ENCODE measurements around the gene FHIT. TPM values are rescaled to one million over a fixed set of nuclear protein-coding genes. Genes with fewer than 3 reads are reported as not detected.

Gene FHIT
- total and polyA plus RNA-seq, 11 donors: 4.2 to 26.8 (median 16.5) TPM

DNA sequence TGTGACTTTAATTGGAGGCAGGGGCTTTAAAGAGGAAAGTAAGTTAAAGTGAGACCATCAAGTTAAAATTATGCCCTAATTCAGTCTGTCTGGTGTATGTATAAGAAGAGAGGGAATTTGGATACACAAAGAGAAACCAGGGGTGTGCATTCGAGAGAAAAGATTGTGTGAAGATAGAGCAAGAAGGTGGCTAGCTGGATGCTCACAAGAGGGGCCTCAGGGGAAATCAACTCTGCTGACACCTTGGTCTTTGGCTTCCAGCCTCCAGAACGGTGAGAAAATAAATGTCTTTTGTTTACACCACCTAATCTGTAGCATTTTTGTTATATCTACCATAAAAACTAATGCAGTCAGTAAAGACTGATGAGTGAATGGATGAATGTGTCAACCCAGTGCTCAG, 1294.1 kb downstream of the FHIT start:
- Histone ChIP-seq H3K36me3 (no peaks in the 10 kb centered on the region), H3K4me1 (no peaks in the 10 kb centered on the region), H3K27me3 (no peaks in the 10 kb centered on the region), H3K4me3 (no peak overlapping the region), H3K9me3 (no peaks in the 10 kb centered on the region), H3K27ac (no peak overlapping the region)
- ATAC-seq (no peak), DNase-seq (no peak)
- intact Hi-C loops (cut with DNase I): no loop called here
- WGBS, 4 donors: 57 to 75% (median 63%) methylated on average over 2 of the region's 2 CpGs
- TF ChIP-seq, protein P1, sequence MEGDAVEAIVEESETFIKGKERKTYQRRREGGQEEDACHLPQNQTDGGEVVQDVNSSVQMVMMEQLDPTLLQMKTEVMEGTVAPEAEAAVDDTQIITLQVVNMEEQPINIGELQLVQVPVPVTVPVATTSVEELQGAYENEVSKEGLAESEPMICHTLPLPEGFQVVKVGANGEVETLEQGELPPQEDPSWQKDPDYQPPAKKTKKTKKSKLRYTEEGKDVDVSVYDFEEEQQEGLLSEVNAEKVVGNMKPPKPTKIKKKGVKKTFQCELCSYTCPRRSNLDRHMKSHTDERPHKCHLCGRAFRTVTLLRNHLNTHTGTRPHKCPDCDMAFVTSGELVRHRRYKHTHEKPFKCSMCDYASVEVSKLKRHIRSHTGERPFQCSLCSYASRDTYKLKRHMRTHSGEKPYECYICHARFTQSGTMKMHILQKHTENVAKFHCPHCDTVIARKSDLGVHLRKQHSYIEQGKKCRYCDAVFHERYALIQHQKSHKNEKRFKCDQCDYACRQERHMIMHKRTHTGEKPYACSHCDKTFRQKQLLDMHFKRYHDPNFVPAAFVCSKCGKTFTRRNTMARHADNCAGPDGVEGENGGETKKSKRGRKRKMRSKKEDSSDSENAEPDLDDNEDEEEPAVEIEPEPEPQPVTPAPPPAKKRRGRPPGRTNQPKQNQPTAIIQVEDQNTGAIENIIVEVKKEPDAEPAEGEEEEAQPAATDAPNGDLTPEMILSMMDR (IDR thresholded peaks at IDR 0.05): no peak
- no peak for TF ChIP-seq POLR2A (IDR thresholded peaks at IDR 0.05)

- intact Hi-C loops (cut with DNase I): no loop called here
- no peak for ATAC-seq
- no peak overlapping the region for H3K27ac ChIP-seq
- no peak for TF ChIP-seq POLR2A (IDR thresholded peaks at IDR 0.05)
- TF ChIP-seq, protein P1 (IDR thresholded peaks at IDR 0.05): no peak
- no peaks in the 10 kb centered on the region for H3K9me3 ChIP-seq
- 91 to 95% (median 93%) methylated on average over 7 of the region's 7 CpGs for WGBS, 4 donors
- no peaks in the 10 kb centered on the region for H3K4me1 ChIP-seq
- no peaks in the 10 kb centered on the region for H3K27me3 ChIP-seq
- H3K36me3 ChIP-seq: no peaks in the 10 kb centered on the region
- no peak overlapping the region for H3K4me3 ChIP-seq
- no peak for DNase-seq
These were observed 1298.1 kb downstream of the FHIT start for GRCh38 chr3:59953104-59953503.

GRCh38 chr3:59949311-59949710, 1301.9 kb downstream of the FHIT start:
- peaks cover 0 to 5% (median 0%) of the 10 kb centered on the region in 12 donors for H3K9me3 ChIP-seq
- TF ChIP-seq, protein P1 (IDR thresholded peaks at IDR 0.05): no peak
- no peak for TF ChIP-seq POLR2A (IDR thresholded peaks at IDR 0.05)
- ATAC-seq (no peak), DNase-seq (no peak)
- no peak overlapping the region for H3K4me3 ChIP-seq
- no peaks in the 10 kb centered on the region for H3K4me1 ChIP-seq
- no peak overlapping the region for H3K27ac ChIP-seq
- no peaks in the 10 kb centered on the region for H3K36me3 ChIP-seq
- no peaks in the 10 kb centered on the region for H3K27me3 ChIP-seq
- 74 to 87% (median 75%) methylated on average over 5 of the region's 5 CpGs for WGBS, 4 donors
- intact Hi-C loops (cut with DNase I): no loop called here

DNA sequence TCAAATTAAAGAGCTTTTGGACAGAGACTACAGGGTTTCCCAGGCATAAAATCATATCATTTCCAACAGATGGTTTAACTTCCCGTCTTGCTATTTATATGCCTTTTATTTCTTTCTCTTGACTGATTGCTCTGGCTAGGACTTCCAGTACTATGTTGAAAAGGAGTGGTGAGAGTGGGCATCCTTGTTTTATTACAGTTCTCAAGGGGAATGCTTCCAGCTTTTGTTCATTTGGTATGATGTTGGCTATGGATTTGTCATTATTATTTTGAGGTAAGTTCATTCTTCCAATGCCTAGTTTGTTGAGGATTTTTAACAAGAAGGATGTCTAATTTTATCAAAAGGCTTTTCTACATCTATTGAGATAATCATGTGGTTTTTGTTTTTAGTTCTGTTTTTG, 1304.9 kb downstream of the FHIT start:
- TF ChIP-seq, protein P1 (IDR thresholded peaks at IDR 0.05): no peak
- no peak for TF ChIP-seq POLR2A (IDR thresholded peaks at IDR 0.05)
- Histone ChIP-seq H3K9me3 (peaks cover 0 to 5% (median 0%) of the 10 kb centered on the region in 12 donors), H3K27me3 (no peaks in the 10 kb centered on the region), H3K4me3 (no peak overlapping the region), H3K36me3 (no peaks in the 10 kb centered on the region), H3K4me1 (peaks cover 0 to under 1% (median 0%) of the 10 kb centered on the region in 12 donors), H3K27ac (no peak overlapping the region)
- intact Hi-C loops (cut with DNase I): no loop called here
- no peak for ATAC-seq
- no peak for DNase-seq
- WGBS, 4 donors: 57 to 69% (median 61%) methylated on average over 1 of the region's 1 CpG
